HG03060 (cell line): ENCODE measurements around the gene CTNNA1.

Experiments
- ATAC-seq: cut with Tn5 transposase; IDR thresholded peaks from one replicate; pipeline ENCODE4 v1.9.1; 2021; ENCODE audit warnings: low read depth, moderate number of reproducible peaks; ENCODE audit not compliant: unreplicated experiment

CTNNA1 gene

DNA sequence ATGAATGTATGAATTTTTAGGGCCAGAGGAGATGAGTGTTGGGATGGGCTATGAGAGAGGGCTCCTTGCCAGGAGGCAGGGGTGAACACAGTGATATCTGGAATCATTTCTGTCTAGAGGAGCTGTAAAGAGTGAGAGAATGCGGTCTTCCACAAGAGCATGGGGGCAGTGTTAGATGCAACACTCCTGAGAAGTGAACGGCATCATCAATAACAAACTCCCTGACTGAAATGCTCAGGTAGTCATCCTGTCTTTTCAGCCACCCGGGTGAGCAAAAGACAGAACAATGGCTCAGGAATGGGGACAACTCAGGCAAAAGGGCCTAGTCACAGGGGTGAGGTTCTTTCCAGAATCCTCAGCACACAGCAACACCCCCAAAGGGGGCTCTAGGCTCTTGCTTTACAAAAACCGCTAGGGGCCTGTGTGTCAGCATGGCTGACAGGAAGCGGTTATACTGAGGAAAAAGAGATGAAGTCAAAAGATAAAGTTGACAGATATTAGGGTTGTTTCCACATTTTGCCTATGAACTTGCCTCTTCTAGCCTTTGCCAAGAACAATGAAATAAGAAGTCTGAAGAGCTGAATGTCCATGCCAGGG is 226.6 kb downstream of the CTNNA1 start:
- ATAC-seq, result no peak

DNA sequence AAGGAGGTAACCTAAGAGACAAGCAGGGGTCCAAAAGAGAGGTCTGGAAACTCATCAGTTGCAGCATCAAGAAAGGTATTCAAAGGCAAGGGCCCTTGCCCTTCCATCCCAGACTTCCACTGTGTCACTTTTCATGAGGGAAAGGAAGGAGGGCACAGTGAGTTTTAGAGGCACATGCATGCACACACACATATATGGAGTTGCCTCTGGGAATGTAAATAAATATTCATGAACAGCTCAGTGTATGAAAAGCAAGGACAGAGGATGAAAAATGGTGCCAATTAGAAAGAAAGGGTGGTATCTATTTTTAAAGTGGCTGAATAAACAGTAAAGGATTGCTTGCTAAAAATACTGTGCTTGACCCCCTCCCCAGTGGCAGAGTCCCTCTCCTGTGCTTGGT is 227.2 kb downstream of the CTNNA1 start:
- no peak for ATAC-seq

- no peak for ATAC-seq
Observed at GRCh38 chr5:138981131-138981530, 227.9 kb downstream of the CTNNA1 start.

- ATAC-seq, result no peak
Observed at GRCh38 chr5:138981586-138981985, 228.4 kb downstream of the CTNNA1 start.

DNA sequence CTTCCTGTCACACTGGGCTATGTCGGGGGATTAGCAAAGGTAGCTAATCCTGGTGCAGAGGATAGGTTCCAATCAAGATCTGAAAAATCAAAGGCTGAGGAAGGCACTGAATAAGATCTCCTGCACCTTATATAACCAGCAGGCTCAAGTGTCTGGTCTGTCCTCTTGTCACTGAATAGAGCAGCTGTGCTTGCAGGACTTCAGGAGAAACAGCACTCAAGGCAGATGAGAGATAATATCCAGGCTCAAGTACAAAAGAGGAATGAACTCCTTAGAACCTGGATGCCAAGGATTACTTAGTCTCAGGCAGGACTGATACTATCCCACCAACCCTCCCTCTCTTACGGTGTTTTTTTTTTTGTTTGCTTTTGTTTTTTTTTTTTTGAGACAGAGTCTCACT is 230.8 kb downstream of the CTNNA1 start:
- no peak for ATAC-seq
